ENCODE measurements around the gene PCDH15. TPM values are rescaled to one million over a fixed set of nuclear protein-coding genes. Genes with fewer than 3 reads are reported as not detected.

Gene PCDH15
- polyA plus RNA-seq, 3 donors from 2014 or later: not detected

- DNase-seq: no peak
- Mint-ChIP-seq H3K4me1 (no peaks in the 10 kb centered on the region), H3K27me3 (ENCODE audit: low read depth in 3 of 3) (no peaks in the 10 kb centered on the region), H3K4me3 (no peak overlapping the region), H3K27ac (no peak overlapping the region), H3K36me3 (peaks cover 0 to 6% (median 0%) of the 10 kb centered on the region in 3 donors), H3K9me3 (peaks cover 6 to 49% (median 34%) of the 10 kb centered on the region in 6 donors)
These were observed 704.1 kb downstream of the PCDH15 start for GRCh38 chr10:54096892-54097291.

DNA sequence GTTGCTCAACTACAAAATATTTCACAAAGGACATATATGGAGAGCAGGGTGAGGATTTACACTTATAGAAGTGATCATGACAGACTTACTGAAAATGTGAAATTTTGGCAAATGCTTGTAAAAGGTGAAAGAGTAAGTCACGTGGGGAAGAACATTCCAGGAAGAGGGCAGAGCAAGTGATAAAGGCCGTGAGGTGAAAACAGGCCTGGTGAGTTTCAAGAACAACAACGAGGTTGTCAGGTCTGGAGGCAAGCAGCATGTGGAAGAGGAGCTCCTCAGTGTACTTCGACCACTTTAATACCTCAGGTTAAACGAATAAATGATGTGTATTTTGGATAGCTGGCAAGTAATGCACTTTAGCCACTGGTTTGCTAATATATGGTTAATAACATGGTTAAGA, 706.7 kb downstream of the PCDH15 start:
- DNase-seq: no peak
- no peaks in the 10 kb centered on the region for H3K36me3 Mint-ChIP-seq
- no peaks in the 10 kb centered on the region for H3K27me3 Mint-ChIP-seq (ENCODE audit: low read depth in 3 of 3)
- H3K4me3 Mint-ChIP-seq: no peak overlapping the region
- H3K9me3 Mint-ChIP-seq: peaks cover 6 to 48% (median 19%) of the 10 kb centered on the region in 6 donors
- H3K4me1 Mint-ChIP-seq: no peaks in the 10 kb centered on the region
- no peak overlapping the region for H3K27ac Mint-ChIP-seq

- DNase-seq: no peak
- H3K4me1 Mint-ChIP-seq: no peaks in the 10 kb centered on the region
- H3K27me3 Mint-ChIP-seq (ENCODE audit: low read depth in 3 of 3): no peaks in the 10 kb centered on the region
These were observed 709.8 kb downstream of the PCDH15 start for GRCh38 chr10:54091237-54091636.

DNA sequence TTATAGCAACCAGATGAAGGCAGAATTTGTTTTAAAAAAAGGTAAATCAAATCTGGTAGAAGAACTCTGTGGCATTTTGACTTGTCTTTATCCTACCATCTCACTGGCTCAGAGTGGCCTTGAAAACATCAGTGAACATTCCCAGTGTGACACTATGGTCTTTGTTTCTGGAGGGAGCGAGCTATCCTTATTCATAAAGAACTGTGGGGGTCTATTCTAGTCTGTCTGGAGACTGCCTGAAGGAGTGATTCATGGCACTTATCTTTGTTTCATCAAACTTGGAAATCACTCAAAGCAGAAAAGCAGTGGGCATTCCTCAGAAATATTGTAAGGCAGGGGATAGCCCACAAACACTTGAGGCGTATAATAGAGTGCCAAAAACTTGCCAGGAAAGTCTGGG, 719.1 kb downstream of the PCDH15 start:
- H3K27ac Mint-ChIP-seq: no peak overlapping the region
- no peaks in the 10 kb centered on the region for H3K4me1 Mint-ChIP-seq
- peaks cover 0 to 2% (median 0%) of the 10 kb centered on the region in 3 donors for H3K27me3 Mint-ChIP-seq (ENCODE audit: low read depth in 3 of 3)
- H3K4me3 Mint-ChIP-seq: no peak overlapping the region
- no peak for DNase-seq
- H3K9me3 Mint-ChIP-seq: peaks cover 6 to 42% (median 21%) of the 10 kb centered on the region in 6 donors
- H3K36me3 Mint-ChIP-seq: no peaks in the 10 kb centered on the region

More at GRCh38 chr10:54091237-54091636, 709.8 kb downstream of the PCDH15 start:
- H3K27ac Mint-ChIP-seq: no peak overlapping the region
- H3K9me3 Mint-ChIP-seq: peaks cover 0 to 49% (median 21%) of the 10 kb centered on the region in 6 donors
- no peak overlapping the region for H3K4me3 Mint-ChIP-seq
- no peaks in the 10 kb centered on the region for H3K36me3 Mint-ChIP-seq

- no peak overlapping the region for H3K27ac Mint-ChIP-seq
- H3K36me3 Mint-ChIP-seq: no peaks in the 10 kb centered on the region
- no peaks in the 10 kb centered on the region for H3K27me3 Mint-ChIP-seq (ENCODE audit: low read depth in 3 of 3)
- peaks cover 2 to 26% (median 14%) of the 10 kb centered on the region in 6 donors for H3K9me3 Mint-ChIP-seq
- no peak for DNase-seq
- no peak overlapping the region for H3K4me3 Mint-ChIP-seq
- H3K4me1 Mint-ChIP-seq: no peaks in the 10 kb centered on the region
These were observed 733.7 kb downstream of the PCDH15 start for GRCh38 chr10:54067361-54067760.

- Mint-ChIP-seq H3K9me3 (peaks cover 2 to 26% (median 13%) of the 10 kb centered on the region in 6 donors), H3K36me3 (no peaks in the 10 kb centered on the region), H3K27me3 (ENCODE audit: low read depth in 3 of 3) (no peaks in the 10 kb centered on the region), H3K4me3 (no peak overlapping the region), H3K4me1 (no peaks in the 10 kb centered on the region), H3K27ac (no peak overlapping the region)
- no peak for DNase-seq
These were observed 734.4 kb downstream of the PCDH15 start for GRCh38 chr10:54066646-54067045.

GRCh38 chr10:54065106-54065505, 735.9 kb downstream of the PCDH15 start:
- H3K4me3 Mint-ChIP-seq: no peak overlapping the region
- no peaks in the 10 kb centered on the region for H3K27me3 Mint-ChIP-seq (ENCODE audit: low read depth in 3 of 3)
- no peaks in the 10 kb centered on the region for H3K36me3 Mint-ChIP-seq
- no peaks in the 10 kb centered on the region for H3K4me1 Mint-ChIP-seq
- H3K27ac Mint-ChIP-seq: no peak overlapping the region
- peaks cover 5 to 37% (median 16%) of the 10 kb centered on the region in 6 donors for H3K9me3 Mint-ChIP-seq
- DNase-seq: no peak

GRCh38 chr10:54064215-54064614, 736.8 kb downstream of the PCDH15 start:
- Mint-ChIP-seq H3K27ac (no peak overlapping the region), H3K36me3 (no peaks in the 10 kb centered on the region), H3K4me3 (no peak overlapping the region), H3K27me3 (ENCODE audit: low read depth in 3 of 3) (no peaks in the 10 kb centered on the region), H3K9me3 (peaks cover 9 to 45% (median 19%) of the 10 kb centered on the region in 6 donors), H3K4me1 (no peaks in the 10 kb centered on the region)
- DNase-seq: no peak

- Mint-ChIP-seq H3K9me3 (peaks cover 9 to 50% (median 23%) of the 10 kb centered on the region in 6 donors), H3K27ac (no peak overlapping the region), H3K27me3 (ENCODE audit: low read depth in 3 of 3) (peaks cover 0 to 2% (median 0%) of the 10 kb centered on the region in 3 donors), H3K36me3 (no peaks in the 10 kb centered on the region), H3K4me3 (no peak overlapping the region), H3K4me1 (no peaks in the 10 kb centered on the region)
- no peak for DNase-seq
These were observed 737.5 kb downstream of the PCDH15 start for GRCh38 chr10:54063514-54063913.

GRCh38 chr10:54060572-54060971, 740.5 kb downstream of the PCDH15 start:
- H3K36me3 Mint-ChIP-seq: no peaks in the 10 kb centered on the region
- no peak for DNase-seq
- H3K27ac Mint-ChIP-seq: no peak overlapping the region
- H3K4me3 Mint-ChIP-seq: no peak overlapping the region
- H3K4me1 Mint-ChIP-seq: no peaks in the 10 kb centered on the region
- peaks cover 0 to 4% (median 0%) of the 10 kb centered on the region in 3 donors for H3K27me3 Mint-ChIP-seq (ENCODE audit: low read depth in 3 of 3)
- peaks cover 12 to 55% (median 32%) of the 10 kb centered on the region in 6 donors for H3K9me3 Mint-ChIP-seq

GRCh38 chr10:54057357-54057756, 743.7 kb downstream of the PCDH15 start:
- peaks cover 0 to 3% (median 0%) of the 10 kb centered on the region in 3 donors for H3K36me3 Mint-ChIP-seq
- H3K4me1 Mint-ChIP-seq: no peaks in the 10 kb centered on the region
- no peak overlapping the region for H3K4me3 Mint-ChIP-seq
- H3K27me3 Mint-ChIP-seq (ENCODE audit: low read depth in 3 of 3): peaks cover 0 to 4% (median 0%) of the 10 kb centered on the region in 3 donors
- H3K9me3 Mint-ChIP-seq: peaks cover 19 to 60% (median 37%) of the 10 kb centered on the region in 6 donors
- no peak for DNase-seq
- H3K27ac Mint-ChIP-seq: no peak overlapping the region

DNA sequence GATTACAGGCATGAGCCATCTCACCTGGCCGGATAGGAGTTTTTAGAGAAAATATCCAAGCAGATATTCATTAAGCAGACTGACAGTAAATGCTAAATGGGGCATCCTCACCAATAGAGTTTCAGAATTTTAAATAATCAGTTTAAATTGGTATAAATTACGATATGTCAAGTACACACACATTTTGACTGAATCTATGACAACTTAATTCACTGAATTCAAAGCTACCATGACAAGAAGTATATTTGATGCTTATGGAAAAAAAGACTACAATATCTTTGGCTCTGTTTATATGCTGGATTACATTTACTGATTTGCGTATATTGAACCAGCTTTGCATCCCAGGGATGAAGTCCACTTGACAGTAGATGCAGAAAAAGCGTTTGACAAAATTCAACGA, 774.7 kb downstream of the PCDH15 start:
- no peak for DNase-seq
- H3K27me3 Mint-ChIP-seq (ENCODE audit: low read depth in 3 of 3): no peaks in the 10 kb centered on the region
- no peak overlapping the region for H3K27ac Mint-ChIP-seq
- H3K36me3 Mint-ChIP-seq: no peaks in the 10 kb centered on the region
- no peak overlapping the region for H3K4me3 Mint-ChIP-seq
- H3K4me1 Mint-ChIP-seq: no peaks in the 10 kb centered on the region
- peaks cover 4 to 25% (median 10%) of the 10 kb centered on the region in 6 donors for H3K9me3 Mint-ChIP-seq

GRCh38 chr10:54011117-54011516, 789.9 kb downstream of the PCDH15 start:
- H3K27me3 Mint-ChIP-seq (ENCODE audit: low read depth in 3 of 3): no peaks in the 10 kb centered on the region
- H3K9me3 Mint-ChIP-seq: peaks cover 12 to 55% (median 36%) of the 10 kb centered on the region in 6 donors
- H3K36me3 Mint-ChIP-seq: peaks cover 0 to 6% (median 0%) of the 10 kb centered on the region in 3 donors
- no peak overlapping the region for H3K4me3 Mint-ChIP-seq
- no peaks in the 10 kb centered on the region for H3K4me1 Mint-ChIP-seq
- DNase-seq: no peak
- H3K27ac Mint-ChIP-seq: no peak overlapping the region

GRCh38 chr10:54010337-54010933, 790.6 kb downstream of the PCDH15 start:
- H3K9me3 Mint-ChIP-seq: peaks cover 12 to 53% (median 35%) of the 10 kb centered on the region in 6 donors
- H3K4me3 Mint-ChIP-seq: no peak overlapping the region
- no peaks in the 10 kb centered on the region for H3K27me3 Mint-ChIP-seq (ENCODE audit: low read depth in 3 of 3)
- H3K36me3 Mint-ChIP-seq: peaks cover 0 to 6% (median 0%) of the 10 kb centered on the region in 3 donors
- no peaks in the 10 kb centered on the region for H3K4me1 Mint-ChIP-seq
- DNase-seq: no peak
- no peak overlapping the region for H3K27ac Mint-ChIP-seq

GRCh38 chr10:54009672-54010071, 791.4 kb downstream of the PCDH15 start:
- Mint-ChIP-seq H3K36me3 (peaks cover 0 to 6% (median 0%) of the 10 kb centered on the region in 3 donors), H3K27ac (no peak overlapping the region), H3K4me1 (no peaks in the 10 kb centered on the region), H3K27me3 (ENCODE audit: low read depth in 3 of 3) (no peaks in the 10 kb centered on the region), H3K4me3 (no peak overlapping the region), H3K9me3 (peaks cover 10 to 52% (median 33%) of the 10 kb centered on the region in 6 donors)
- DNase-seq: no peak
